ENCODE results near the gene SSBP2.

- TF ChIP-seq POLR2A (IDR thresholded peaks at IDR 0.05) (no peak), CTCF (IDR thresholded peaks at IDR 0.05) (no peak), POLR2AphosphoS5 (IDR thresholded peaks at IDR 0.05) (no peak)
Measured at GRCh38 chr5:81545911-81546310, 205.0 kb downstream of the SSBP2 start.

Data from suprapubic skin (tissue), 4 donors.